ENCODE measurements around the gene MCM3AP.

Gene MCM3AP

DNA sequence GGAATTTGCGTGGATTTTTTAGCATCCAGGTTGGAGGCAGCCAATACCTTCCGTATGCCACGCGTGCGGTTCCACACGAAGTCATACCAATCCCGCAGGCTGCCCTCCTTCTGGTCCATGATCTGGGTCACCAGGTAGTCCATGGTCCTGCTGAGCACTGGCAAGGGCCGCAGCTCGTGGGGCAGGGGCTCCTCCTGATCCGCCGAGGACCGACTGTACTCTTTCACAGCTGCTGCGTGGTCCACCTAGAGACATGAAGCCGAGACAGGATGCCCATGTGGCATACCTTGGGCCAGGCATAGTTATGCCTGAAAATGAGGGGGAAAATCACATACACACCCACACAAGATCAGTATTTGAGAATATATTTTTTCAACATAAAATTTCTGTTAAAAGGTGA lies 12.1 kb downstream of the MCM3AP start:
- DNase-seq (ENCODE audit: low read depth) = no peak

DNA sequence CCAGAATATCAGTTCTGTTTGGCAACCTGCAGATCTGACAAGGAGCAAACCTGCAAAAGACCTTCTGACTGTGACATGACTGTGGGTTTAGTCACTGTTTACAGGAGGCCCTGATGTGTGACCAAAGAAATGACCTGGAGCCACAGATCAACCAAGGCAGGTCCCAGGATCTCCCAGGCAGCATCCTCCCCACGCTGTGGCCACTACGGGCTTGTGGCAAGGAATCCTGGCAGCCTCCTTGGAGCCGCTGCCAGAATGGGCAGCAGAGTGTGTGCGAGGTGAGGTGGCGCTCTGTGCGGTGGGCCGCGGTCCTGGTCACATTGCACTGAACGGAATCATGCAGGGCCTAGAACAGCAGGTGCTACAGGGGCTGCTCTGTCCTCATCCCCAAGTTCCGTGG lies 15.9 kb downstream of the MCM3AP start:
- no peak for DNase-seq (ENCODE audit: low read depth)

DNA sequence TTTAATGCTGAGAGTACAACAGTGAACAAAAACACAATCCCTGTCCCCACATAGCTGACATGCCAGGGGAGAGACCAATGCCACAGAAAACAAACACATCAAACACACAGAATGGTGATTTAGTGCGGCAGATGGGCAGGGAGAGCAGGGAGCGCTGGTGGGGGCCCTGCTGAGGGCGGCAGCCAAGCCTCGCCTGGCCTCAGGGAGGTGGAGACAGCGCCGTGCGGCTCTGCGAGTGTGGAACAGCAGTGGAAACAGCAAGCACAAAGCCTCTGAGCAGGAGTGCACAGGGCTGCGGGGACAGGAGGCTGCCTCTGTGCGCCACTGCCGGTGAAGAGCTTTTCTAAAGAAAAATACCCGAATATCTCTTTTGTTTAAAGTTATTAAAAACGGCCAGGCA lies 17.0 kb downstream of the MCM3AP start:
- DNase-seq (ENCODE audit: low read depth) = no peak

DNA sequence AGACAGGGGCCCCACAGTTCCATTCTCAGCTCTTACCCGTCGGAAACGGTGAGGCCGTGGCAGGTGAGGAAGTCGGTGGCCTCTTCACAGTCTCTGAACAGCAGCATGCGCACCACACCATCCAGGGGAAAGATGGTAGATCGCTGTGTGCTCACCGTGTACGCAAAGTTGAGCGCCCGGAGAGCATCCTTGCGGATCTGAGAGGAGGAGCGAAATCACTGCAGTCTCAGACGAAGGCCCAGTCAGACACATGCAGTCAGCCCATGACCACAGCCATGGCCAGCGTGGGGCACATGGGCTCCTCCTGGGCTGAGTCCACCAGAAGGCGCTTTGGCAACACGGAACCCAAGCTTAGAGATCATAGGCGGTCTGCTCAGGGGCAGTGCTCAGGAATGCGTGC lies 18.5 kb downstream of the MCM3AP start:
- no peak for DNase-seq (ENCODE audit: low read depth)

DNA sequence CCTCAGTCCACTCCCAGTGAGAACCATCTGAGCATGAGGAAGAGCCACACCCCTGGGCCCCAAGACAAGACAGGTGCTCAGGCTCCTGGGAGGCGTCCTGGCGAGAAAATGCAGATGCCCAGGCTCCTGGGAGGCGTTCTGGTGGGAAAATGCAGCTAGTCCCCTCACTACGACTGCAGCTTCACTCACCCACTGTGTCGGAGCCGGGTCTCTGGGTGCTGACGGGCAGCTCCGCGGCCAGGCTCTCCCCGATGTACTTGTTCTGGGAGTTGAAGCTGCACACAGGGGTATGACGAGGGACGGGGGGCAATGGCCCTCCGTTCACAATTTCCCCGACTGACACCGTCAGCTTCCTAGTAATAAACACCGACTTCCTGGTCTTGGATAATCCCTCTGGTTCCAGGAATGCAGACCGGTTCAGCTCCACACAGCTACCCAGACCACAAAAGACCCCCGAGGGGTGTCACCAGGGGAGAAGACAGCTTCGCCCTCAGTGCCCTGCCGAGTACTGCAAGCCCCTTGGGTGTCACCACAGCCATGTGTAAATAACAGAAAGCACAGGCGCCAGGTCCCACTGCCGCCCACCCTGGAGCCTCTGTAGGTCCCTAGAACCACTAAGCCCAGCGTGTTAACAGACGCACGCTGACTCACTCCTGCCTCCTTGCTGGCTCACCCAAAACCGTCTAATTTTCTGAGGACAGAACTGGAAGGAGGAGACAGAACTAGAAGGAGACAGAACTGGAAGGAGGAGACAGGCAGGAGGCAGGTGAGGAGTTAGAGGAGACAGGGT lies 19.5 kb downstream of the MCM3AP start:
- no peak for DNase-seq (ENCODE audit: low read depth)

DNA sequence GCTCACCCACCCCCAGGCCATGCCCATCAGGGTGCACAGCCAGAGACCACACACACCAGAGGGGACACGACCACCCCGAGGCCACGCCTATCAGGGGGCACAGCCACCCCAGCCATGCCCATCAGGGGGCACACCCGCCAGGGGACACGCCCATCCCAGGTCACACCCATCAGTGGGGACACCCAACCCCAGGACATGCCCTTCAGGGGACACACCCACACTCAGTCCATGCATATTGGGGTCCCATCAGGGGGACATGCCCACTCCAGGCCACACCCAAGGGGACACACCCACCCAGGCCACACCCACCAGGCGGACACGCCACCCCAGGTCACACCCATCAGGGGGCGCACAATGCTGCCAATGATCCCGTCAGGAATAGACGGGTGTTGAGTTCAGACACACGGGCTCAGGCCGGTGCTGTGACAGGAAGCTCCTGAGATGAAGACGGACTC lies 20.7 kb downstream of the MCM3AP start:
- DNase-seq (ENCODE audit: low read depth) = no peak

DNA sequence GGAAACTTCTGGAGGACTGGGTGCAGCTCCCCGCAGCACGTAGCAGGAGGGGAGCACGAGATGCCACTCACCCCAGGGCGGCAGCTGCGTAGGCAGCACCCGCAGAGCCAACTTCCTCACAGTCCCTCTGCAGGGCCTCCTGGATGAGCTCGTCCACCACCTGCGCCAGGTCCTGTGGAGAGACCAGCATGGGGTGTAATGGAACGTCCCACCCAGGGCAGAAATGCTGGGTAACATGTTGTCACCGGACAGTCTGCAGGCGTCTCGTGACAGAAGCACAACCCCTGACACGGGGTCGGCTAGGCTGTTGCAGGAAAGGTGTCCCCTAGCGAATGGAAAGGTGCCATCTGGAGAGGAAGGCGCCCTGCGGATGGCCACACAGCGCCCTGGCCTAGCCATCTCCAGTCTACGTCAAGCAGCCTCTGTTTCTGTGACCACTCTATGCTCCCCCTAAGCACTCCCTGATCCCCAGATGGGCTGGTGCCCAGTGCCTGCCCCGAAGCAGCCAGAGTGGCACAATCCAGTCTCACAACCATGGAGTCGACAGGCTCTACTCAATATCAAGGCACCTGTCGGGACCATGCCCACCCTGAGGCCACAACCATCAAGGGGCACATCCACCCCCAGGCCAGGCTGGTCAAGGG lies 21.2 kb downstream of the MCM3AP start:
- no peak for DNase-seq (ENCODE audit: low read depth)

DNA sequence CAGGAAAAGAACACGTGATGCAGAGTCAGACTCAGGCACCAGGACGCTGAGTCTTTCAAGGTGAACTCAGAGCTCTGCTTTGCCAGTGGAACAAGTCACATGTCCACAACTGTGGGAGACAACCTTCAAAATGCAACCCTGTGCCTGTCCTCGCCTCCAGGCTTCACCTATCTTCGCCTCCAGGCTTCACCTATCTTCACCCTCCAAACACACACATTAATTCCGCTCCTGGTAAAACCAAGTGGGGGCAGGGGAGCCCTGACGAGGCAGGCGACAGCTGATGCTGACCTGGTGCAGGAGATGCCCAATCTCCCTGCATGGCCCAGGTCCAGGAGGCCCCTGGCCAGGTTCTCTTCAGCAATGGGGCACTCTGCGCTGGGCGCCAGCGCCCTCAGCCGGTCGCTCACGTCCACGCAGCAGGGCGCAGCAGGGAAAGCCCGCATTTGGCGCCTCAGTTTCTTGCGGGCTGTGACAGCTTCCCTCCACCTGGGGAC lies 28.9 kb downstream of the MCM3AP start:
- no peak for DNase-seq (ENCODE audit: low read depth)

DNA sequence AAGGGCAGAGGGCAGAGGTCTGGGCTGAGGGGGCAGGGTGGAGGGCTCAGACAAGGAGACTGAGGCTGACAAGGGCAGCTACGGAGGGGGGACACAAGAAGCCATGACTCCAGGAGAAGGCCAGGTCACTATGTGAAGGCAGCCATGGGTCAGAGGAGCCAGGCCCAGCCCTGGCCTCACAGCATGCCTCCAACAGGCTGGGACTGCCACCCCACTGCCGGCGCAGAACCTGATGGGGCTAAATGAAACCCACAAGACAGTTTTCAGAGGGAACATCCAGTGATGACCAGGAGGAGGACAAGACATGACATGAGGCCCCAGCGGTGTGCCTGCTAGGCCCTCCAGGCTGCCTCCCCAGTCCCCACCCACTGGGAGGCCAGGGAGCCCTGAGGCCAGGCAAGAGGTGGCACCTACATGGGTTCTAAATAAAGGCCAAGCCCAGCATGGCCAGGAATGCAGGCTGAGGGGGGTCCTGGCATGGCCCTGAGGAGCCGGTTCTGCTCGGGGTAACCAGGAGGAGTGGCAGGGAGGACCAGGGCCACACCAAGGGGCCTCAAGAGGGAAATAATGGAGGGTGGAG lies 29.6 kb downstream of the MCM3AP start:
- DNase-seq (ENCODE audit: low read depth) = no peak

DNA sequence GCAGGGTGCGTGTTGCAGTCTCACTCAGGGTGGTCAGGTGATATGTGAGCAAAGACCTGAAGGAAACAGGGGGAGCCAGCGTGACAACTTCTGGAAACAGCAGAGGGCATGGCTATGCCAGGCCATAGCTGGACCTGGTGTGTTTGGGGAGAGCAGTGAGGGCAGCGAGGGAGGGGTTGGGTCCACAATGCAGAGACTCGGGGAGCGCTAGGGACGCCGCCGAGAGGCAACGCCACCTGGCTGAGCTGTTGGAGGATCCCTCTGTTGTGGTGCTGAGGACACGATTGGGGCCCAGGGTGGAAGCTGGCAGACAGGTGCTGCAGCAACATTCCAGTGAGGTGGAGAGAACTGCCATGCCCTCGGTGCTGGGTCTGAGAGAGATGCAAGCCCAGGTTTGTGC lies 30.2 kb downstream of the MCM3AP start:
- no peak for DNase-seq (ENCODE audit: low read depth)

DNA sequence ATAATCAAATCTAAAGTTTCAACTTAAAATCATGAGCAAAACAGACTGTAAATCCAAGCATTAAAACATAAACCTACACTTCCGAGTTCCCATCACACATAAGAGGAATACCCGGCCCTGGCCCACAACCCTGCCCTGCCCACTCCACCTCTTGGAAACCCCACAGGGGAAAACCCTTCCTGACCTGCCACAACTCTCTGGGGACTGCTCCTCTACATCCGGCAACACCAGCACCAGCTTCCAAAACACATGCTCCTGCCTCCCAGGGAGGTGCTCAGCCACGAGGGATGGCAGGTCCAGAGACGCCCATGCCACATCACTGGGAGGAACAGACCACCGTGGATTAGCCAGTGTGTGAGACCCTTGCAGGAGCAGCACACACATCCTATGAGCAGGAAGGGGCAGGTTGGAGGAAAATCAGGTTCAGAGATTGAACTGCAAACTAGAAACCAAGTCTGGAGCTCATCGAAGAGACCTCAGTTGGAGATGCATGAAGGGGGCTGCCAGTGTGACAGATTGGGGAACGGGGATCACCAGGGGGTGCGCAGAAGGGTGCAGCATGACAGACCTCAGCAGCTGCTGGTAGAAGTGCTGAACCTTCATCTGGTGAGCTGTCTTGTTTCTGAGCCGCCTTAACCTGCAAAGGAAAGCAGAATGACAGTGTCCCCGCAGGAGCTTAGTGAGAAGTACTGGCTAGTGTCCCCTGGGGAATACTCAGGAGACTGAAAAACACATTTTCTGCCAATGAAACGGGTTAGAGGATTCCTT lies 31.0 kb downstream of the MCM3AP start:
- no peak for DNase-seq (ENCODE audit: low read depth)

DNA sequence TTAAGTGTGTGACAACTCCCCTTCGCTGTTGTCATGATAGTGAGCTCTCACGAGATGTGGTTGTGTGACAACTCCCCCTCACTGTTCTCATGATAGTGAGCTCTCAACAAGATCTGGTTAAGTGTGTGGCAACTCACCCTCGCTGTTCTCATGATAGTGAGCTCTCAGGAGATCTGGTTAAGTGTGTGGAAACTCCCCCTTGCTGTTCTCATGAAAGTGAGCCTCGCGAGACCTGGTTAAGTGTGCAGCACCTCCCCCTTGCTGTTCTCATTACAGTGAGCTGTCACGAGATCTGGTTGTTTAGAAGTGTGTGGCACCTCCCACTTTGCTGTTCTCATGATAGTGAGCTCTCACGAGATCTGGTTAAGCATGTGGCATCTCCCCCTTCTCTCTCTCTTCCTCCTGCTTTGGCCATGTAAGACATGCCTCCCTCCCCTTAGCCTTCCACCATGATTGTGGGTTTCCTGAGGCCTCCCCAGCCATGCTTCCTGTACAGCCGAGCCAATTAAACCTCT lies 31.7 kb downstream of the MCM3AP start:
- DNase-seq (ENCODE audit: low read depth) = no peak

DNA sequence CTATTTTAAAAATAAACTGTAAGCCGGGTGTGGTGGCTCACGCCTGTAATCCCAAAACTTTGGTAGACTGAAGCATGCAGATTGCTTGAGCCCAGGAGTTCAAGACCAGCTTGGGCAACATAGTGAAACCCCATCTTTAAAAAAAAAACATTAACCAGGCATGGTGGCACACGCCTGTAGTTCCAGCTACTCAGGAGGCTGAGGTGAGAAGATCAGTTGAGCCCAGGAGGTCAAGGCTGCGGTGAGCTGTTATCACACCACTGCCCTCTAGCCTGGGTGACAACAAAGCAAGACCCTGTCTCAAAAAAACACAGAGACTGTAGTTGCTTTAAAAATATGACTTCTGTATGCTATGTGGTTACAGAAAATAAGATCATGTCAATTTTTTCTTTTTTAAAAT lies 32.6 kb downstream of the MCM3AP start:
- no peak for DNase-seq (ENCODE audit: low read depth)

DNA sequence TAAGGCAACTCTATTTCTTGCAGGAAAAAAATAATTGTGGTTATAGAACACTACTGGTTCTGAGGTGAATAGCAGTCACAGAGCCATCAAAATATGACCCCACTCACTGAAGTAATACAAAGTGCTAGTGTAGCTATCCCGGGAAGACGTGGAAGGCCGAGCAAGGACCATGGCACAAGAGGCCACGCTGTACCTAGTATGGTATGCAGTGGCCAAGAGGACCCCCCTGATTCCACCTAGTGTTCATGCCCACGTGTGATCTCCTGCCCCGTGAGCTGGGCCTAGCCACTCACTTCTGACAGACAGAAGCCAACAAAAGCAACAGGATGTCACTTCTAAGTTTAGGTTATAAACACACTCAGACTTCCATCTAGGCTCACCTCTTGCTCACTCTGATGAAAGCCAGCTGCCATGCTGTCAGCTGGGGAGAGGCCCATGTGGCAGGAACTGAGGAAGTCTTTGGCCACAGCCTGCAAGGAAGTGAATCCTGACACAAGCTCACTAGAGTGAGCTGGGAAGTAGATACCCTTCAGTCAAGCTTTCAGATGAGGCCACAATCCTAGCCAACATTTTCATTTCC lies 35.2 kb downstream of the MCM3AP start:
- no peak for DNase-seq (ENCODE audit: low read depth)

DNA sequence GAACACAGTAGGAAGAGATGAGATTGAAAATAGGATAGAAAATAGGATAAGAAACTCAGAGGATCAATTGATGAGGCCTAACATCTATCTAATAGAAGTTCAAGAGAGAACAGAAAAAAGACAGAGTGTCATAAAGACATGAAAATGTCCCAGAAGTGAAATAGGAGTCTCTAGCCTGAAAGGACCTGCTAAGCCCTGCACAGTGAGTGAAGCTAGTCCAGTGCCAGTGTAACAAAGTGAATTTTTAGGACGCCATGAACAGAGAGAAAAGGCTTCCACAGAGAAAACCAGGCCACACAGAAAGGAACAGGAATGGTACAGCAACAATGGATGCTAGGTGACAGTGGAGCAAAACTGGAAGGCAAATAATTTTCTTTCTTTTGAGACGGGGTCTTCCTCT lies 36.6 kb downstream of the MCM3AP start:
- no peak for DNase-seq (ENCODE audit: low read depth)

DNA sequence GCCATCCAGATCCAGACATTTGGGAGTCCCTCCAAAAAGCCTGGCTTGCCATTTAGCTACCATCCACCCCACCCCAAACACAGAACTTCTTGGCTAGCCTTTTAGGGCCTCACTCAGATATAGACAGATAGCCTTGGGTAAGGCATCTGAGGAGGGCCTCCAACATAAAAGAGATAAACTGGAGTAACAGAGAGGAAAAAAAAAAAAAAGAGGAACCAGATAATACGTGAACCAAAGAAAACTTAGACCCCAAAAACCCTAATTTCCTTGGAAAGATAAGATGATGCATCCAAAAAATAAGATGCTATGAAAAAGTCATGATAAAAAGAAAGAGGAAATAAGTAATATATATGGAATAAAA lies 37.0 kb downstream of the MCM3AP start:
- DNase-seq (ENCODE audit: low read depth) = no peak

DNA sequence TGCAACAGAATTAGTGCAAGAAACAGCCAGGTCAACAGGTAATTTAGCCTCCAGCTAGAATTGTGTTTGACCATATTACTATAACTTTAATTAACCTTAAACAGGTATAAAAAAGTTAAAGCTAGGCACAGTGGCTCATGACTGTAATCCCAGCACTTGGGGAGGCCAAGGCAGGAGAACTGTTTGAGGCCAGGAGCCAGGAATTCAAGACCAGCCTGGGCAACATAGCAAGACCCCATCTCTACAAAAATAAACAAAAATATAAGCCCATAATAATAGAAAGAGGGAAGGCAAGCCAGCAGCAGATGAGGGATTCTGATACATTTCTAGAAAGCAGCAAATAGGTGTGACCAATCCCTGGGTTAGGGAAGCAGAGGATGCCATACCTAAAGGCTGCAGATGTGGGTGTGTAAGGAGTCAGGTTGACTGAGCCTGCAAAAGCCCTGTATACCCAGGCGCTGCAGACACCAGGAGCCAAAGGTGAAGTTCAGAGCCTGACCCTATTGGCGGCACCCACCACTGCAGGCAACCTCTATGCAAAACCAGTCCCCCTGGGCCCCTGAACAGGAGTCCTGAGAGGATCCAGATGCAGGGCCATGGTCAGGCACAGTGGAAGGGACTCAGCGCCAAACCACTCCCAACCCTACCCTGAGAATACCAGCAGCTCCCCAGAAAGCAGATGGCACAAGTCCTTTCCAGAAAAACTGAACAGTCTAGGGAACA lies 37.6 kb downstream of the MCM3AP start:
- no peak for DNase-seq (ENCODE audit: low read depth)

DNA sequence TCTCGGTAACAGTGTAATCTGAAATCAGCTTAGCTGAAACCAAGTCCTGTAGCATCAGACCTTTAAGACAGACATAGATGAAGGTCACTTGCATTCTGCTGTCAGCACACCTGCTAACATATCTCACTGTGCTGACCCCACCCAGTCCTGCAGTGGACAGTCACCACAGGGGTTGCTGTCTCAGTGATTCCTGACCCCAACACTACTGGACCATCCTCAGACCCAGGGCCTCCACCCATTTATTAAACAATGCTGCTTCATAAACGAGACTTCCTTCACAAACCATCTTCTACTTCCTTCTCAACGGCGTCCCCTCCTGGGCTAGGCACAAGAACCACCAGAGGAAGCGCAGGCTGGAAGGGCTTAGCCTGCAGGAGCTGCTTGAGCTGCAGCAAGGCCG lies 39.1 kb downstream of the MCM3AP start:
- no peak for DNase-seq (ENCODE audit: low read depth)

DNA sequence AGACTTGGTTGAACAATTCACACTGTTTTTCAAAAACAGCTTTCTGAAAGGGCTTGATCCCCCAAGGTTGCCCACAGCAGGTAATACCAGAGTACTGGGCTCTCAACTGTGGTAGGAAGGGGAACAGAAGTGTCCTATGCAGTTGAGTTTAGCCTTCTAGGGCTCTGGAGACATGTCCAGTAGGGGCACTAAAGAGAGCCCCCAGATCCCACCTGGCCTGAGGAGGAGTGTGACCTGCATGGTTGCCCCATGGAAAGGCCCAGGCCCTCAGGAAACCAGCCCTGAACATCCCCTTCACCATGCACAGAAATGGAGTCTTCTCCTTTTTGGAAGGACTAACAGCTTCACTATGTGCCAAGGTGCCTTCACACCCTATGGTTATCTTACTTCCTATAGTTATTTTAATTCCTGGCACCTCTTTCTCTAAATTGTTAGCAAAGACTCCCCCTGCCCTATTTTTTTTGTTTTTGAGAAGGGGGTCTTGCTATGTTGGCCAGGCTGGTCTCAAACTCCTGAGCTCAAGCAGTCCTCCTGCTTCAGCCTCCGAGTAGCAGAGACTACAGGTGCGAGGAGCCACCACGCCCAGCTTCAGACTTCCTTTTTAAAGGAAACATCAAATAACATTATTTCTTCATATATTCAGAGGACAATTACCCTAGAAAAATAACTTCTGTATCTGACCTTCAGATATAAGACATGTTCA lies 40.0 kb downstream of the MCM3AP start:
- no peak for DNase-seq (ENCODE audit: low read depth)

DNA sequence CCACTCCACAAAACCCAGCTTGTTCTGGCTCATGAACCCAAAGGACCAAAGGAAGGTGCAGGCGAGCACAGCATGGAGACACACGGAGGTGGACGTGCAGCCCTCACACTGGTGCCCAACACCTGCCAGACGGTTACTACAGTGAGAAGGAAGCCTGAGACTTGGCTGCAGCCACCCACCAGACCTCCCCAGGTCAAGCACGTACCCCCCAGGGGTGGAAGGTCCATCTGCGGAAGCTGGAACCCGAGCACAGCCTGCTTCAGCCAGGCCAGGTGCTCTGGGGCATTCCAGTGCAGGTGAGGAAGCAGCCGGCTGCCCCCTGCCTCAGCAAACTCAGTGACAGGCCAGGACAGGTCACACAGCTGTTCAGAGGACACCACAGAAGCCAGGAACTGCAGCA lies 40.8 kb downstream of the MCM3AP start:
- DNase-seq (ENCODE audit: low read depth) = no peak

DNA sequence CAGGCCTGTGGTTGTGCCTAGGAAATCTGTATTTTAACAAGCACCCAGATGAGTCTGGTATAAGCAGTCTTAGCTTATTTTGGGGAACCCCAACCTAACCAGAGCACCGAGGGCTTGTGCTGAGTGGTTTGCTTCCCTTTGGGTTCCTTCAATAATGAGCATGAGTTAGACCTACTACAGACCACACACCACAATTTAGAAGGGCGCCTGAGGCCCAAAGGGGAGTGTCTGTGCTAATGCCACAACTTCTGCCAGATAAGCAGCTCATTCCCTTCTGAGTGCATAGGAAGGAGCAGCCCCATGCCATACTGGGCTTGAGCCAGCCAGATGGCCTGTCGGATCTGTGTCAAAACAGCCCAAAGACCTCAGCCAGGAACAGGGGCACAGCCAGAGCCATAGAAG lies 41.5 kb downstream of the MCM3AP start:
- DNase-seq (ENCODE audit: low read depth) = no peak

Data from stimulated activated CD8-positive, alpha-beta memory T cell treated with anti-CD3 and anti-CD28 coated beads, Interleukin-12 subunit alpha, Interleukin-12 subunit beta, amount 100 ng/mL, for 4 hours (primary cell).